ENCODE data around the gene RPL5.

The RPL5 gene

GRCh38 chr1:92831762-92832536 lies at the start of gene RPL5:
RPL5 (plus strand) TSS chr1:92832040; CDS start chr1:92832115, 75 bp downstream.
- peak; percentile 80 to 100 (median 94) for DNase-seq

GRCh38 chr1:92783550-92783949 lies 48.3 kb upstream of the RPL5 start:
- peak in 1 of 51 donors; percentile 1 for DNase-seq

- peak in 26 of 51 donors; percentile 13 to 57 (median 38) for DNase-seq
Observed at GRCh38 chr1:92784021-92784638, 47.7 kb upstream of the RPL5 start.

- peak; percentile 64 to 92 (median 86) for DNase-seq
Observed at GRCh38 chr1:92784639-92785500, 47.0 kb upstream of the RPL5 start, which contains the start of gene EVI5. EVI5 (minus strand) TSS chr1:92785108; CDS start chr1:92736546, 48,562 bp downstream.

GRCh38 chr1:92786111-92786901 lies 45.5 kb upstream of the RPL5 start:
- no peak for DNase-seq

- DNase-seq = no peak
Observed at GRCh38 chr1:92790081-92790480, 41.8 kb upstream of the RPL5 start.

GRCh38 chr1:92790867-92791266 lies 41.0 kb upstream of the RPL5 start:
- no peak for DNase-seq

GRCh38 chr1:92791487-92792066 lies 40.3 kb upstream of the RPL5 start:
- no peak for DNase-seq

- DNase-seq = no peak
Observed at GRCh38 chr1:92792340-92792782, 39.5 kb upstream of the RPL5 start.

- no peak for DNase-seq
Observed at GRCh38 chr1:92795166-92795565, 36.7 kb upstream of the RPL5 start.

GRCh38 chr1:92797297-92797696 lies 34.5 kb upstream of the RPL5 start:
- DNase-seq = no peak

- no peak for DNase-seq
Observed at GRCh38 chr1:92797961-92798360, 33.9 kb upstream of the RPL5 start.

GRCh38 chr1:92803140-92803887 lies 28.5 kb upstream of the RPL5 start:
- DNase-seq = no peak

GRCh38 chr1:92804721-92805201 lies 27.1 kb upstream of the RPL5 start:
- DNase-seq = peak in 27 of 51 donors; percentile 0 to 63 (median 25)

GRCh38 chr1:92805216-92805615 lies 26.6 kb upstream of the RPL5 start:
- no peak for DNase-seq

- DNase-seq = no peak
Observed at GRCh38 chr1:92808381-92808780, 23.5 kb upstream of the RPL5 start.

- DNase-seq = no peak
Observed at GRCh38 chr1:92816732-92817131, 15.1 kb upstream of the RPL5 start.

GRCh38 chr1:92817137-92817697 lies 14.6 kb upstream of the RPL5 start:
- DNase-seq = no peak

Measured in hypothalamus (tissue), 51 donors.